Esophagus squamous epithelium (tissue), 5 donors: ENCODE results near the gene LRP1. TPM values are rescaled to one million over a fixed set of nuclear protein-coding genes. Genes with fewer than 3 reads are reported as not detected.

Experiments
- DNase-seq: peaks from one replicate; lab custom pipeline; 2025; lab: John Stamatoyannopoulos, UW
- H3K27ac ChIP-seq, 4 donors: fragments of 200-600 bp; sonication (generic); one replicate each; pipeline ENCODE4 v1.5.1; 2016 to 2019; ENCODE audit warnings: mild to moderate bottlenecking in 1 of 4
- H3K27me3 ChIP-seq, 4 donors: fragments of 200-600 bp; sonication (generic); 1 replicate in 3 of 4; 2 replicates in 1 of 4; pipeline versions ENCODE4 v1.5.1 to v1.6.0; 2017 to 2021; ENCODE audit warnings: antibody characterized with exemption in 1 of 4
- H3K36me3 ChIP-seq, 3 donors: fragments of 200-600 bp; sonication (generic); one replicate each; pipeline ENCODE4 v1.5.1; 2016 to 2019
- H3K4me1 ChIP-seq, 3 donors: fragments of 200-600 bp; sonication (generic); one replicate each; pipeline ENCODE4 v1.5.1; 2017 to 2019
- H3K4me3 ChIP-seq, 4 donors: fragments of 200-600 bp; sonication (generic); 1 replicate in 3 of 4; 2 replicates in 1 of 4; pipeline ENCODE4 v1.5.1; 2016 to 2019; ENCODE audit warnings: mild to moderate bottlenecking in 2 of 4, moderate library complexity in 1 of 4
- H3K9me3 ChIP-seq, 3 donors: fragments of 200-600 bp; sonication (generic); one replicate each; pipeline ENCODE4 v1.5.1; 2016 to 2019
- CTCF ChIP-seq, 6 experiments: fragments of 450-650 bp in 4 of 6; fragments of 200-600 bp in 2 of 6; sonication (generic) in 2 of 6; IDR thresholded peaks; one replicate each; pipeline ENCODE4 v1.5.1; 2016 to 2019; ENCODE audit warnings: antibody characterized with exemption in 6 of 6, mild to moderate bottlenecking in 4 of 6, moderate library complexity in 4 of 6
- POLR2A ChIP-seq, 4 donors: fragments of 450-650 bp; IDR thresholded peaks; one replicate each; pipeline ENCODE4 v1.6.1; 2017; ENCODE audit warnings: antibody characterized with exemption in 4 of 4, mild to moderate bottlenecking in 4 of 4, moderate library complexity in 3 of 4
- WGBS, 2 donors: methylation state at CpG; one replicate each; pipeline ENCODE4 v1.1.5; 2018; 5-methylcytosine and 5-hydroxymethylcytosine counted together
- intact Hi-C: fragments of 100-400 bp; cut with DNase I; formaldehyde crosslinking; loops from one replicate; pipeline ENCODE4 v1.15.0; 2022
- total RNA-seq, 4 donors: library from RNA; depleted of rRNA; stranded (reverse); fragments of >200 nt; gene quantifications; one replicate each; pipeline ENCODE4 v1.1.0, GENCODE V29; 2016
- donor health status: DM: yes; HTN: yes; CAD: no.

The LRP1 gene
- total RNA-seq, 4 donors from 2014 or later: 60.8 to 147 (median 81.9) TPM

GRCh38 chr12:57168058-57168457 is 39.8 kb downstream of the LRP1 start:
- peaks cover 41 to 89% (median 49%) of the 10 kb centered on the region in 3 donors for H3K4me1 ChIP-seq
- H3K27me3 ChIP-seq: no peaks in the 10 kb centered on the region
- TF ChIP-seq CTCF (IDR thresholded peaks at IDR 0.05) (no peak), POLR2A (IDR thresholded peaks at IDR 0.05) (no peak)
- intact Hi-C loops: no loop called here
- no peak overlapping the region for H3K4me3 ChIP-seq
- no peaks in the 10 kb centered on the region for H3K9me3 ChIP-seq
- H3K36me3 ChIP-seq: peaks cover 22 to 76% (median 25%) of the 10 kb centered on the region in 3 donors
- DNase-seq: no peak
- 77 to 82% methylated on average over 7 to 8 of the region's 10 CpGs for WGBS, 2 donors
- H3K27ac ChIP-seq: peak overlapping the region in 3 of 4 donors; percentile 77 to 86 (median 79)

GRCh38 chr12:57169046-57169795 is 40.9 kb downstream of the LRP1 start:
- Histone ChIP-seq H3K27me3 (no peaks in the 10 kb centered on the region), H3K4me3 (no peak overlapping the region), H3K4me1 (peaks cover 41 to 100% (median 49%) of the 10 kb centered on the region in 3 donors), H3K36me3 (peaks cover 26 to 76% (median 28%) of the 10 kb centered on the region in 3 donors), H3K27ac (peak overlapping the region in 3 of 4 donors; percentile 66 to 86 (median 80)), H3K9me3 (no peaks in the 10 kb centered on the region)
- no peak for DNase-seq
- 79 to 83% methylated on average over 4 to 16 of the region's 23 CpGs for WGBS, 2 donors
- intact Hi-C loops: no loop called here
- TF ChIP-seq POLR2A (IDR thresholded peaks at IDR 0.05): no peak
- no peak for TF ChIP-seq CTCF (IDR thresholded peaks at IDR 0.05)

GRCh38 chr12:57169969-57170368 is 41.7 kb downstream of the LRP1 start:
- H3K27ac ChIP-seq: peak overlapping the region in 3 of 4 donors; percentile 66 to 86 (median 80)
- no peak for TF ChIP-seq POLR2A (IDR thresholded peaks at IDR 0.05)
- no peaks in the 10 kb centered on the region for H3K9me3 ChIP-seq
- H3K36me3 ChIP-seq: peaks cover 26 to 76% (median 28%) of the 10 kb centered on the region in 3 donors
- intact Hi-C loops: no loop called here
- H3K27me3 ChIP-seq: no peaks in the 10 kb centered on the region
- peaks cover 47 to 100% (median 51%) of the 10 kb centered on the region in 3 donors for H3K4me1 ChIP-seq
- 31 to 58% methylated on average over 7 of the region's 7 CpGs for WGBS, 2 donors
- no peak for DNase-seq
- no peak overlapping the region for H3K4me3 ChIP-seq

GRCh38 chr12:57170408-57170807 is 42.1 kb downstream of the LRP1 start:
- H3K27me3 ChIP-seq: no peaks in the 10 kb centered on the region
- H3K9me3 ChIP-seq: no peaks in the 10 kb centered on the region
- H3K4me1 ChIP-seq: peaks cover 50 to 100% (median 51%) of the 10 kb centered on the region in 3 donors
- WGBS, 2 donors: 82 to 100% methylated on average over 1 of the region's 1 CpG
- peak overlapping the region in 3 of 4 donors; percentile 66 to 86 (median 80) for H3K27ac ChIP-seq
- TF ChIP-seq POLR2A (IDR thresholded peaks at IDR 0.05) (no peak), CTCF (IDR thresholded peaks at IDR 0.05) (no peak)
- DNase-seq: no peak
- peaks cover 26 to 73% (median 28%) of the 10 kb centered on the region in 3 donors for H3K36me3 ChIP-seq
- intact Hi-C loops: no loop called here
- H3K4me3 ChIP-seq: no peak overlapping the region

GRCh38 chr12:57170927-57171326 is 42.6 kb downstream of the LRP1 start:
- intact Hi-C loops: no loop called here
- Histone ChIP-seq H3K4me3 (no peak overlapping the region), H3K4me1 (peaks cover 46 to 100% (median 53%) of the 10 kb centered on the region in 3 donors), H3K27ac (peak overlapping the region; percentile 66 to 86 (median 77)), H3K9me3 (no peaks in the 10 kb centered on the region), H3K27me3 (no peaks in the 10 kb centered on the region), H3K36me3 (peaks cover 23 to 73% (median 28%) of the 10 kb centered on the region in 3 donors)
- TF ChIP-seq POLR2A (IDR thresholded peaks at IDR 0.05) (no peak), CTCF (IDR thresholded peaks at IDR 0.05) (no peak)
- WGBS, 2 donors: 56 to 63% methylated on average over 3 of the region's 4 CpGs
- DNase-seq: no peak
